ENCODE measurements around the gene KISS1R.

DNA sequence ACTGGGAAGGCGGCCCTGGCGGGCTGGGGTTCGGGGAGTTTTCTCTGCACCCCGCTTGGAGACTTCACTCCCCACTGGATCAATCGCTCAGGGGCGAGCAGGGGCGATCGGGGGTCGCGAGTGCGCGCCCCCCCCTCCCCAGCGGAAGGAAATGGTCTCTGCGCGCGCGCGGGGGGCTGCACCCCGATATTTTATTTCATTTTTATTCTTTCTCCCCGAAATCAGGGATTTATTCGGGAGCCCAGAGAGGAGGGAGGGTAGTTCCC is 9.1 kb downstream of the KISS1R start:
- TF ChIP-seq, protein P1, sequence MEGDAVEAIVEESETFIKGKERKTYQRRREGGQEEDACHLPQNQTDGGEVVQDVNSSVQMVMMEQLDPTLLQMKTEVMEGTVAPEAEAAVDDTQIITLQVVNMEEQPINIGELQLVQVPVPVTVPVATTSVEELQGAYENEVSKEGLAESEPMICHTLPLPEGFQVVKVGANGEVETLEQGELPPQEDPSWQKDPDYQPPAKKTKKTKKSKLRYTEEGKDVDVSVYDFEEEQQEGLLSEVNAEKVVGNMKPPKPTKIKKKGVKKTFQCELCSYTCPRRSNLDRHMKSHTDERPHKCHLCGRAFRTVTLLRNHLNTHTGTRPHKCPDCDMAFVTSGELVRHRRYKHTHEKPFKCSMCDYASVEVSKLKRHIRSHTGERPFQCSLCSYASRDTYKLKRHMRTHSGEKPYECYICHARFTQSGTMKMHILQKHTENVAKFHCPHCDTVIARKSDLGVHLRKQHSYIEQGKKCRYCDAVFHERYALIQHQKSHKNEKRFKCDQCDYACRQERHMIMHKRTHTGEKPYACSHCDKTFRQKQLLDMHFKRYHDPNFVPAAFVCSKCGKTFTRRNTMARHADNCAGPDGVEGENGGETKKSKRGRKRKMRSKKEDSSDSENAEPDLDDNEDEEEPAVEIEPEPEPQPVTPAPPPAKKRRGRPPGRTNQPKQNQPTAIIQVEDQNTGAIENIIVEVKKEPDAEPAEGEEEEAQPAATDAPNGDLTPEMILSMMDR (IDR thresholded peaks at IDR 0.05) = no peak
- TF ChIP-seq POLR2AphosphoS5 (IDR thresholded peaks at IDR 0.05) (no peak), POLR2A (IDR thresholded peaks at IDR 0.05) (no peak)
